HEK293T (cell line): ENCODE data around the gene CRAMP1.

Source experiments
- CTBP1 ChIP-seq: fragments of 450-650 bp; IDR thresholded peaks from 2 replicates; pipeline ENCODE4 v1.6.1; 2016; ENCODE audit warnings: borderline replicate concordance
- FOXM1 ChIP-seq: fragments of 450-650 bp; IDR thresholded peaks from 2 replicates; pipeline ENCODE4 v1.6.1; 2017; ENCODE audit warnings: mild to moderate bottlenecking, borderline replicate concordance
- L3MBTL2 ChIP-seq: fragments of 450-650 bp; conservative IDR thresholded peaks from 2 replicates; pipeline ENCODE4 v1.6.1; 2016; ENCODE audit warnings: mild to moderate bottlenecking
- LEF1 ChIP-seq: fragments of 450-650 bp; IDR thresholded peaks from 2 replicates; pipeline ENCODE4 v1.6.1; 2017; ENCODE audit warnings: mild to moderate bottlenecking, borderline replicate concordance
- NFRKB ChIP-seq: fragments of 450-650 bp; IDR thresholded peaks from 2 replicates; pipeline ENCODE4 v1.6.1; 2016; ENCODE audit warnings: mild to moderate bottlenecking, moderate library complexity
- SP1 ChIP-seq: fragments of 450-650 bp; IDR thresholded peaks from 2 replicates; pipeline ENCODE4 v1.6.1; 2017

GRCh38 chr16:1706386-1707192 is 94.4 kb downstream of the CRAMP1 start:
- TF ChIP-seq LEF1: no peak
- peak; percentile 29; the same call in 1 of the 2 replicates for TF ChIP-seq L3MBTL2
- TF ChIP-seq CTBP1: no peak
- no peak for TF ChIP-seq FOXM1
- TF ChIP-seq SP1: no peak
- TF ChIP-seq NFRKB: no peak
